M059J (cell line): ENCODE results near the gene MPRIP. TPM values are rescaled to one million over a fixed set of nuclear protein-coding genes. Genes with fewer than 3 reads are reported as not detected.
A peak's percentile ranks its signal among the peaks of the same experiment; 100 is the strongest.
"Not testable (repeated sequence)": the region's sequence is repeated elsewhere in the genome, so short reads cannot be mapped to it uniquely, and the experiment has no call there.

ENCODE experiments used
- DNase-seq: peaks from one replicate; pipeline ENCODE4 v3.0.0-alpha.2; 2012; ENCODE audit warnings: low read depth
- total RNA-seq: library from RNA; depleted of rRNA; stranded (reverse); fragments of >200 nt; shearing (Covaris generic); gene quantifications from 2 replicates; pipeline ENCODE4 v1.2.3, GENCODE V29; 2014

MPRIP gene
- total RNA-seq, 1 experiment from 2014 or later = 127 TPM

GRCh38 chr17:17183744-17184143, 141.5 kb downstream of the MPRIP start:
- DNase-seq = no peak

DNA sequence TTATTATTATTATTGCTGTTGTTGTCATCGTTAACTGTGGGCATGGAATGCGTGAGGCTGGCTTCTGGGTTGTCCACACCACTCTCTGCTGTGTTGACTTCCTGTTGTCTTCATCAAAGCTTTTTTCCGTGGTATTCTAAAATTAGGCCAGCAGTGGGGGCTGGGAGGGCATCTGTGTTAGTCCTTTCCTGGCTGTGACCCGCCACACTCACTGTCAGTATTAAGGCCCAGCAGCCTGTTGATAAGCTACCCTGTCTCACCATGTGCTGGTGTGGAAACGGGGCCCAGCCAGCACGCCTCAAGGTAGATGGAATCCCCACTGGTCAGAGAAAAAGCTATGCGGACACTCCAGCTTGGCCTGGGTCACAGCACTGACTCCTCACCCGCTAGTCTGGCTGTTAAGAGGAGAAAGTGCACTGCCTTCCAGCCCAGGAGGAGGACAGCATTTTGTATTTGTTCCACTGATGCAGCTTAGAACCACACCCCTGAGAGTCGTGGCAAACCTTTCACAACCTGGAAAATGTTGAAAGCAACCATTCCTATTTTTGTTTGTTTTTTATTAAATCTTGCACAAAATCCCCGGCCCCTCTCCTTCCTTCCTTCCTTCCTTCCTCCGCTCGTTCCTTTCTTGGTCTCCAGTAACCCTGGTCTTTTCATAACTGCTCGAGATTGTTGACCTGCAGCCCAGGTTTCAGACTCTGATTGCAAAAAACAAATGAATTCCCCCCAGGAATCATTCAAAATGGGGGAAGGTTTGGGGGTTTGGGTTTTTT, 142.9 kb downstream of the MPRIP start:
- not testable (repeated sequence) for DNase-seq

- no peak for DNase-seq
These were observed 143.8 kb downstream of the MPRIP start for GRCh38 chr17:17186051-17186450.

DNA sequence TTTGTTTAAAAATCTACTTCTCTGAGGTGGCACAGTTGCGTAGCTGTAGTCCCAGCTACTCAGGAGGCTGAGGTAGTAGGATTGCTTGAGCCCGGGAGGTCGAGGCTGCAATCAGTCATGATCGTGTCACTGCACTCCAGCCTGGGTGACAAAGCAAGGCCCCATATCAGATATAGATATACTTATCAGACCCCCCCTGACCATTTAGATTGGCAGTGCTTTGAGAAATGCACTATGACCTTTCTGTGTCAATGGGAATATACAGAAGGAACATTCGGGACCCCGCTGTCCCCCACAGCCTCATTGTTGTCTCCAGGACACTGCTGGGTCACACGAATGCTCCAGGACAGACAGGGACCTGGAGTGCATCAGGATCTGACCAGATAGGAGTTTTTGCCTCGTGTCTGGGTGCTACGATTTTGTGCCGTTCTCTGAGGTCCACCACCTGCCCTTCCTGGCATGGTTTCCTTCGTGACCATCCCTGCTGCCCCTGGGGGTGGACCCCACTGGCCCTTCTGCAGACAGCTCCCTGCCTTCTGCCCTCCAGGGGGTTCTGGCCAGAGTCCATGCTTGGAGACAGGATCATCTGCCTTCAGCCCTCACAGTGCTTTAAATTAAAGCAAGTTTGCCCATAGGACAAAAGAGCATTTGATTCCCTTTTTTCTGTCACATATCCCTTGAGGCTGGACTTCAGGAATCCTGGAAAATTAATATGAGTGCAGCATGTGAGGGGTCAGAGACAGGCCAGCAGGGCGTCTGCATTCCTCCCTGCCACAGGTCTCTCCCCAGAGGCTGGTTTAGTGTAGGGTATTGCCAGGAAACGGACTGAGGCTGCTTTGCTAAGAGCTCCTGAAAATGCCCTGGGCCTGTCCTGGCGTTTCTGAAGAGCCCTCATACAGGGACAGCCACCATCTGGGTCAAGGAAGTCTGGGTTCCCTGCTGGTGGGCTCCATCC, 144.6 kb downstream of the MPRIP start:
- DNase-seq = peak; percentile 22

GRCh38 chr17:17188586-17188985, 146.3 kb downstream of the MPRIP start:
- DNase-seq = no peak

GRCh38 chr17:17189559-17189958, 147.3 kb downstream of the MPRIP start:
- DNase-seq = no peak

GRCh38 chr17:17190188-17190587, 147.9 kb downstream of the MPRIP start:
- no peak for DNase-seq

DNA sequence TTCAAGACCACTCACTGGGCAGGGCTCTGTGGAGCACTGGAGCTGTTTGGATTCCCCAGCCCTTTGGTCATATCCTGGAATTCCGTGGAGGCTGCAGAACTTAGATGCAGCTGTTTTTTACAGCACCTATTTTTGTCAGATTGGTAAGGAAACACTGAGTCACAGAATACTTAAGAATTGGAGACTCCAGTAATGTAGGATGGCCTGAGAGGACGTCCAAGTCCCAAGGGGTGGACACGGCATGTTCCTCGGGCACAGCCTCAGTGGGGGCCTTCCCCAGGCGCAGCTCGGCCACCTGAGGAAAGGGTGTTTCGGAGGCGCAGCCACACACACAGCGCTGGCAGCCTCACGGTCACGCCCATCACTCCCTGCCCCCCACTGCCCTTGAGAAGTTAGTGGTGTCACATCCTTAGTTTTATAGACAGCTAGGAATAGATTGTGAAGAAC, 149.1 kb downstream of the MPRIP start:
- peak; percentile 77 for DNase-seq

DNA sequence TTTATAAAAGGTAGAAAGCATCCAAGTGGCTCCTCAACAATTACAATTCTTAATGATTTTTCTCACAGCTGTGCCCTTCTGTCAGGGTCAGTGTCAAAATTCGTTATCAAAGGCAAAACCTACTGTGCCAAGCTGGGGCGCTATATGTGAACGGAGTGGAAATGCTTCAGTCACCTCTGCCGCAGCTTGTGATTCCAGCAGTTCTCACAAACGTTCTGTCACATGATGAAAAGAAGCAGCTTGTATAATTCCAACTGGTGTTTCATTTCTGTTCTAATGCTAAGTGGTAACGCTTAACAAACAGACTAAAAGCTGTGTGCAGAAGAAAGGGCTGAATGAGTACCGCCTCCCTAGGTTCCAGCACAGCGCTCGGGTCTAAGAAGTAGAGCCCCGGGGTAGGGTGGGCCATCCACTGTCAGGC, 149.7 kb downstream of the MPRIP start:
- DNase-seq = no peak

- not testable (repeated sequence) for DNase-seq
These were observed 153.2 kb downstream of the MPRIP start for GRCh38 chr17:17195466-17195865.

GRCh38 chr17:17196776-17197175, 154.5 kb downstream of the MPRIP start:
- peak; percentile 21 for DNase-seq

DNA sequence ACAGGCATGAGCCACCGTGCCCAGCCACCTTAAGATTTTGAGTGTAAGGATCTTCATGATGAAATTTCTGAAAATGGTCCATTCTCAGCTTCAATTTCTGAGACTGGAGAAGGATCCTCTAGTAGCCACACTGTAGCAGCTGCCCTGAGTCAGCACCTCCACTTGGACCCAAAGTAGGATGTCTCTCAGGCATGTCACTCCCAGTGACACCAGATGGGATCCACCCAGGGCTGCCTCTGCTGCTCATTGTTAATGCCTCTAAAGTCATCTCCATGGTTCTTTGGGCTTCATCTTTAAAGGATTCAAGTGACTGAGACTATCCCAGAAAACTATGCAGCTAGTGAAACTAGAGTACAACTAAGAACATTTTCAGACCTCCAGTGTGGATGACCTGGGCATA, 156.0 kb downstream of the MPRIP start:
- no peak for DNase-seq

GRCh38 chr17:17200311-17200710, 158.1 kb downstream of the MPRIP start:
- no peak for DNase-seq

GRCh38 chr17:17200831-17201230, 158.6 kb downstream of the MPRIP start:
- DNase-seq = no peak

- no peak for DNase-seq
These were observed 159.0 kb downstream of the MPRIP start for GRCh38 chr17:17201271-17201670.

GRCh38 chr17:17201907-17202306, 159.7 kb downstream of the MPRIP start:
- DNase-seq = no peak

GRCh38 chr17:17203173-17203730, 161.0 kb downstream of the MPRIP start:
- no peak for DNase-seq

GRCh38 chr17:17204041-17204591, 161.9 kb downstream of the MPRIP start:
- peak; percentile 43 for DNase-seq

DNA sequence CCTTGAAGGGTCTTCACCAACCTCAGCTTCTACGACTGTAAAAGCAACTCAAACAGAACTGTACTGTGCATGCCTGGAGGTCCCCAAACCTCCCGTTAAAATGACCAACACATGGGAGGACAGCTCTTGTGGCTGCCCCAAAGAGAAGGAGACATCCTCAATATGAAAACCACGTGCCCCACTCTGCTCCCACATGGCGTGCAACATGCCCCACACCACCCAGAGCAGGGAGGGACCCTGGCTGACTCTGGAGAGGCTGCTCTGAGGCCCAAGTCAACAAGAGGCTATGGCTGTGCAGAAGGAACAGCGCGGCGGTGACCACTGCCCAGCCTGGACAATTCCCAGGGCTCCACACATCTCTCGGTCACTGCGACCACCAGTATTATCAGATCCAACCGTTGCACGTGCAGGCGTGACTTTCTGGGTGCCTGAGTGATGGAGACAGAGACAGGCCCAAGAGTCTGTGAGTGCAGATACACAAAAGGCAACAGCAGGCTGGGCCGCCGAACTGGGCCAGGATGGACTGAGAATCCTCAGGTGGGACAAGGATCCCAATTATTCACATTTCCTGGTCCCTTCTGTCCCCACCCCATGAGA, 162.5 kb downstream of the MPRIP start:
- DNase-seq = no peak

DNA sequence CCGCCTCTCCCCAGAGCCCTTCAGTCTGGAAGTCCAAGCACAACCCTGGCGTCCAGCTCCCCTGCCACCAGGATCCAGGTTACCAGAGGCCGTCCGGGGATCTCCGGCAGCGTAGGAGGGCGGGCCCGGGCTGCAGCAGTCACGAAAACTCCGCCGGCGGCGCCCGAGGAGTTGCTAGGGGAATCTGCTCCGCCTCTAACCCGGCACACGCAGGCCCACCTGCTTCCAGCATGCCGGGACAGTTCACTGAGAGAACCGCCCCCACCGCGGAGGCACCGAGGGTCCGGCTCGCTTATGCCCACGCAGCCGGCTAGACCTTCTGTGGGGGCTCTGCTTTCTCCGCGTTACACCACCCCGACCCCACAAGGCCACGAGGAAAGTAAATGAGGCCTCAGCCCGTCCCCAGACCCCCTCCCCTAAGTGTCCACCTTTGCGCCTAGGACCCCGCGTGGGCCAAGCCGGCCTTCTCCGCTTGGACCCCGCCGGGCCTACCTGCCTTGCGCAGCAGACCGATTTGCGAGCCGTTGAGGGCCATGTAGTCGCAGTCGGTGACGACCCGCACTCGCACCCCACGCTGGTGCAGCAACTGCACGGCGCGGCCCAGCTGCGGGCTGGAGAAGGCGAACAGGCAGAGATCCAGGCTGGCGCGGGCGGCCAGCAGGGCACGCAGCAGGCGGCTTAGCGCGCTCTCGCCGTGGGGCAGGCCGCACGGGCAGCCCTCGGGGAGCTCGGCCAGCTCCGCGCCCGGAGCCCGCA, 163.3 kb downstream of the MPRIP start:
- no peak for DNase-seq
